Measurements from ENCODE around the gene SH3TC1.
A peak's percentile ranks its signal among the peaks of the same experiment; 100 is the strongest.

Gene SH3TC1

DNA sequence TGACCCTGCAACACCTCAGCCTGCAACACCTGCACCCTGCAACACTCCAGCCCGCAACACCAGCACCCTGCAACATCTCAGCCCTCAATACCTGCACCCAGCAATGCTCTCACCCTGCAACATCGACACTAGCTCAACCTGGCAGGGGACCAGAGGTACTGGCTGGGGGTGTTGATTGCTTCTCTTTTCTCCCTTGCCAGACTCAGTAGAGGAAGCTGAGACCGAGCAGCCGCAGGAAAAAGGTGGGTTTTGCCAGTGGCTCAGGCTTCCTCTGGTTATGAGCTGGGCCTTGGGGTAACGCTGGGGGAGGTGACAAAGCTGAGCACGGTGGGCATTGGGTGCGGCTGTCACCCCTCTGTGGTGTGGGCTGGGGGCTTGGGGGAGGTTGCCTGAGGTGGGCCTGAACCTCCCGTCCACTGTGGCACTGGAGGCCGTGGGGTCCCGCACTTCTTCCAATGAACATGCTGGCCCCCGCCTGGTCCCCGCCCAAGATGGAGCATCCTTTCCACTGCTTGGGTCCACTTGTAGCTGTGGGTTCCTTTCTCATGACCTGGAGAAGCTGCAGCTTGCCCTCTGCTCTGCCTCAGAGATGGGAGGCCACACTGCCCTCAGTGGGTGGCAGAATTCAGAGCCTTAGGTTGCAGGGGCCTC is 26.0 kb downstream of the SH3TC1 start:
- Histone ChIP-seq H4K20me1 (ENCODE audit: insufficient read depth, low read length) (no peaks in the 10 kb centered on the region), H3K79me2 (ENCODE audit: low read length) (peaks cover 5% of the 10 kb centered on the region; the same call in 1 of the 2 replicates), H3K4me2 (ENCODE audit: low read length) (no peak overlapping the region), H3K4me3 (ENCODE audit: low read length) (no peak overlapping the region), H3K27ac (ENCODE audit: low read length) (no peak overlapping the region), H3K9ac (ENCODE audit: low read length) (no peak overlapping the region), H3K9me3 (ENCODE audit: insufficient read depth, low read length) (no peaks in the 10 kb centered on the region), H2AFZ (ENCODE audit: low read depth, low read length) (no peak overlapping the region), H3K27me3 (ENCODE audit: low read depth, low read length) (no peaks in the 10 kb centered on the region), H3K36me3 (replicated peaks; ENCODE audit: low read depth, low read length) (peaks cover 19% of the 10 kb centered on the region), H3K4me1 (ENCODE audit: low read length) (peaks cover 39% of the 10 kb centered on the region)
- TF ChIP-seq EZH2phosphoT487 (IDR thresholded peaks at IDR 0.05; ENCODE audit: low read depth) = no peak
- TF ChIP-seq, protein P1, sequence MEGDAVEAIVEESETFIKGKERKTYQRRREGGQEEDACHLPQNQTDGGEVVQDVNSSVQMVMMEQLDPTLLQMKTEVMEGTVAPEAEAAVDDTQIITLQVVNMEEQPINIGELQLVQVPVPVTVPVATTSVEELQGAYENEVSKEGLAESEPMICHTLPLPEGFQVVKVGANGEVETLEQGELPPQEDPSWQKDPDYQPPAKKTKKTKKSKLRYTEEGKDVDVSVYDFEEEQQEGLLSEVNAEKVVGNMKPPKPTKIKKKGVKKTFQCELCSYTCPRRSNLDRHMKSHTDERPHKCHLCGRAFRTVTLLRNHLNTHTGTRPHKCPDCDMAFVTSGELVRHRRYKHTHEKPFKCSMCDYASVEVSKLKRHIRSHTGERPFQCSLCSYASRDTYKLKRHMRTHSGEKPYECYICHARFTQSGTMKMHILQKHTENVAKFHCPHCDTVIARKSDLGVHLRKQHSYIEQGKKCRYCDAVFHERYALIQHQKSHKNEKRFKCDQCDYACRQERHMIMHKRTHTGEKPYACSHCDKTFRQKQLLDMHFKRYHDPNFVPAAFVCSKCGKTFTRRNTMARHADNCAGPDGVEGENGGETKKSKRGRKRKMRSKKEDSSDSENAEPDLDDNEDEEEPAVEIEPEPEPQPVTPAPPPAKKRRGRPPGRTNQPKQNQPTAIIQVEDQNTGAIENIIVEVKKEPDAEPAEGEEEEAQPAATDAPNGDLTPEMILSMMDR (IDR thresholded peaks at IDR 0.05; ENCODE audit: low read depth, low read length) = no peak

DNA sequence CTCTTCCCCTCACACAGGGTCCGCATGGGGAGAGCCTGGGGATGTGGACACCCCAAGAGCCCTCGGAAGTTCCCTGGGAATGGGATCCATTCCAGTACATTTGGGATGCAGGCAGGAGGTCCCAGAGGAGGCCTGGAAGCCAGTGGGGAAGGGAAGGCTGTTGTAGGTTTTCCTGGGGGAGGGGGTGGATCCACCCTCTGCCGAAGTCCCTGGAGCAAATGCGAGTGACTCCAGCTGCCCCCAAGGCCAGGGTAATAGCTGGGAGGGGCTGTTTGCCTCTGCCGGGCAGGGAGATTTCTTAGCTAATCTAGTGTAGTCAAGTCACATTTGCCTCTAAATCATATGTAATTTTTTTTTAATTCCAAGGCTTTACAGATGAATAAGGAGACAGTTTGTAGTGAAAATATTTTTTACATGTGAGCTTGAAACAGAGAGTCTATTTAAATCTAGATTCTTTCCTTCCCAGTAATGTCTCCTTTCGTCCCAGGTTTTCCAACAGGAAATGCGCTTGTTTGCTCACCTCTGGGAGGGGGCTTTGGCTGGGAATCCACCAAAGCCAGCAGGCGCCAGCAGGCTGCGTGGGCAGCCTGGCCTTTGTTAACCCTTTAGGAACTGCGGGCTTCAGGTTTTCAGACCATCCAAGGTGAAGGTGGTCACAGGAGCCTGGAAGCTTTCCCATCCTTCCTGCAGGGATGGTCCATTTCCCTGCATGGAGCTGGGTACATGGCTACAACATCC is 26.8 kb downstream of the SH3TC1 start:
- Histone ChIP-seq H3K9me3 (ENCODE audit: insufficient read depth, low read length) (no peaks in the 10 kb centered on the region), H3K4me3 (ENCODE audit: low read length) (no peak overlapping the region), H3K4me2 (ENCODE audit: low read length) (no peak overlapping the region), H3K27me3 (ENCODE audit: low read depth, low read length) (no peaks in the 10 kb centered on the region), H3K4me1 (ENCODE audit: low read length) (peaks cover 46% of the 10 kb centered on the region), H2AFZ (ENCODE audit: low read depth, low read length) (no peak overlapping the region), H3K9ac (ENCODE audit: low read length) (no peak overlapping the region), H3K36me3 (replicated peaks; ENCODE audit: low read depth, low read length) (peaks cover 13% of the 10 kb centered on the region), H4K20me1 (ENCODE audit: insufficient read depth, low read length) (no peaks in the 10 kb centered on the region), H3K27ac (ENCODE audit: low read length) (no peak overlapping the region), H3K79me2 (ENCODE audit: low read length) (peaks cover 5% of the 10 kb centered on the region)
- no peak for TF ChIP-seq EZH2phosphoT487 (IDR thresholded peaks at IDR 0.05; ENCODE audit: low read depth)
- TF ChIP-seq, protein P1 (IDR thresholded peaks at IDR 0.05; ENCODE audit: low read depth, low read length) = no peak

DNA sequence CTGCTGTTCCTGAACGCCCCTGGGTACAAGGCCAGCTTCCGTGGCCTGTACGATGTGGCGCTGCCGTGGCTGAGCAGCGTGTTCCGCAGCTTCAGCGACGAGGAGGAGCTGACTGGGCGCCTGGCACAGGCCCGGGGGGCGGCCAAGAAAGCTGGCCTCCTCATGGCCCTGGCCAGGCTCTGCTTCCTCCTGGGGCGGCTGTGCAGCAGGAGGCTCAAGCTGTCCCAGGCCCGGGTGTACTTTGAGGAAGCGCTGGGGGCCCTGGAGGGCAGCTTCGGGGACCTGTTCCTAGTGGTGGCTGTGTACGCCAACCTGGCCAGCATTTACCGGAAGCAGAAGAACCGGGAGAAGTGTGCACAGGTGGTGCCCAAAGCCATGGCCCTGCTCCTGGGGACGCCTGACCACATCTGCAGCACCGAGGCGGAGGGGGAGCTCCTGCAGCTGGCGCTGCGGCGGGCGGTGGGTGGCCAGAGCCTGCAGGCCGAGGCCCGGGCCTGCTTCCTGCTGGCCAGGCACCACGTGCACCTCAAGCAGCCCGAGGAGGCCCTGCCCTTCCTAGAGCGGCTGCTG is 28.2 kb downstream of the SH3TC1 start:
- H3K27me3 ChIP-seq (ENCODE audit: low read depth, low read length) = no peaks in the 10 kb centered on the region
- peaks cover 10% of the 10 kb centered on the region for H3K79me2 ChIP-seq (ENCODE audit: low read length)
- H4K20me1 ChIP-seq (ENCODE audit: insufficient read depth, low read length) = no peaks in the 10 kb centered on the region
- H3K4me1 ChIP-seq (ENCODE audit: low read length) = peaks cover 36% of the 10 kb centered on the region
- H3K9ac ChIP-seq (ENCODE audit: low read length) = no peak overlapping the region
- no peak overlapping the region for H3K4me3 ChIP-seq (ENCODE audit: low read length)
- H3K9me3 ChIP-seq (ENCODE audit: insufficient read depth, low read length) = no peaks in the 10 kb centered on the region
- H3K36me3 ChIP-seq (replicated peaks; ENCODE audit: low read depth, low read length) = peaks cover 12% of the 10 kb centered on the region
- no peak for TF ChIP-seq EZH2phosphoT487 (IDR thresholded peaks at IDR 0.05; ENCODE audit: low read depth)
- TF ChIP-seq, protein P1 (IDR thresholded peaks at IDR 0.05; ENCODE audit: low read depth, low read length) = no peak
- H2AFZ ChIP-seq (ENCODE audit: low read depth, low read length) = no peak overlapping the region
- H3K27ac ChIP-seq (ENCODE audit: low read length) = no peak overlapping the region
- no peak overlapping the region for H3K4me2 ChIP-seq (ENCODE audit: low read length)

DNA sequence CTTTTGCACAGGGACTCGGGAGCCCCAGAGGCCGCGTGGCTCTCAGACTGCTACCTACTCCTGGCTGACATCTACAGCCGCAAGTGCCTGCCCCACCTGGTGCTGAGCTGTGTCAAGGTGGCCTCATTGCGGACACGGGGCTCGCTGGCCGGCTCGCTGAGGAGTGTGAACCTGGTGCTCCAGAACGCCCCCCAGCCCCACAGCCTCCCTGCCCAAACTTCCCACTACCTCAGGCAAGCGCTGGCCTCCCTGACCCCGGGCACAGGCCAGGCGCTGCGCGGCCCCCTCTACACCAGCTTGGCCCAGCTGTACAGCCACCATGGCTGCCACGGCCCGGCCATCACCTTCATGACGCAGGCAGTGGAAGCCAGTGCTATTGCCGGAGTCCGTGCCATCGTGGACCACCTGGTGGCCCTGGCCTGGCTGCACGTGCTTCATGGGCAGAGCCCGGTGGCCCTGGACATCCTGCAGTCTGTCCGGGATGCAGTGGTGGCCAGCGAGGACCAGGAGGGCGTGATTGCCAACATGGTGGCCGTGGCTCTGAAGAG is 28.8 kb downstream of the SH3TC1 start:
- peak overlapping the region; percentile 48; the same call in 1 of the 2 replicates for H3K9ac ChIP-seq (ENCODE audit: low read length)
- peaks cover 36% of the 10 kb centered on the region for H3K4me1 ChIP-seq (ENCODE audit: low read length)
- H3K9me3 ChIP-seq (ENCODE audit: insufficient read depth, low read length) = no peaks in the 10 kb centered on the region
- H3K4me2 ChIP-seq (ENCODE audit: low read length) = peak overlapping the region; percentile 54
- H3K27me3 ChIP-seq (ENCODE audit: low read depth, low read length) = no peaks in the 10 kb centered on the region
- no peaks in the 10 kb centered on the region for H4K20me1 ChIP-seq (ENCODE audit: insufficient read depth, low read length)
- no peak overlapping the region for H3K4me3 ChIP-seq (ENCODE audit: low read length)
- H3K27ac ChIP-seq (ENCODE audit: low read length) = peak overlapping the region; percentile 79
- H3K36me3 ChIP-seq (replicated peaks; ENCODE audit: low read depth, low read length) = peaks cover 12% of the 10 kb centered on the region
- TF ChIP-seq EZH2phosphoT487 (IDR thresholded peaks at IDR 0.05; ENCODE audit: low read depth) = no peak
- TF ChIP-seq, protein P1 (IDR thresholded peaks at IDR 0.05; ENCODE audit: low read depth, low read length) = no peak
- no peak overlapping the region for H2AFZ ChIP-seq (ENCODE audit: low read depth, low read length)
- peaks cover 10% of the 10 kb centered on the region for H3K79me2 ChIP-seq (ENCODE audit: low read length)
